Keratinocyte (primary cell): ENCODE measurements around the gene JAG2. TPM values are rescaled to one million over a fixed set of nuclear protein-coding genes. Genes with fewer than 3 reads are reported as not detected.
A peak's percentile ranks its signal among the peaks of the same experiment; 100 is the strongest.

ENCODE experiments used
- DNase-seq: peaks from one replicate; pipeline ENCODE4 v3.0.0-alpha.2; 2011; ENCODE audit warnings: low read depth, missing footprints, low spot score
- FAIRE-seq: peaks from 2 replicates; lab custom pipeline; 2011; peaks lifted over from hg19 to GRCh38; lab: Jason Lieb, UNC
- H2AFZ ChIP-seq: 2 replicates; pipeline ENCODE4 v1.6.0; 2012; ENCODE audit warnings: low read length, control low read depth, inconsistent platforms; ENCODE audit not compliant: control insufficient read depth
- H3K27ac ChIP-seq: 2 replicates; pipeline ENCODE4 v1.5.1; 2011; ENCODE audit warnings: low read length; ENCODE audit not compliant: control insufficient read depth, insufficient read depth
- H3K27me3 ChIP-seq: 3 replicates; pipeline ENCODE4 v1.6.0; 2011; ENCODE audit warnings: low read length; ENCODE audit not compliant: control insufficient read depth, insufficient read depth; ENCODE audit errors: extremely low read depth
- H3K36me3 ChIP-seq, 2 experiments: 2 replicates in 1 of 2; 3 replicates in 1 of 2; pipeline ENCODE4 v1.5.1; 2011; ENCODE audit warnings: low read length in 2 of 2, mild to moderate bottlenecking in 1 of 2; ENCODE audit not compliant: control insufficient read depth in 2 of 2, insufficient read depth in 2 of 2; ENCODE audit errors: extremely low read depth in 1 of 2
- H3K4me1 ChIP-seq: 3 replicates; pipeline ENCODE4 v1.5.1; 2011; ENCODE audit warnings: low read length; ENCODE audit not compliant: control insufficient read depth, insufficient read depth; ENCODE audit errors: extremely low read depth
- H3K4me2 ChIP-seq: 3 replicates; pipeline ENCODE4 v1.6.0; 2011; ENCODE audit warnings: low read depth, low read length; ENCODE audit not compliant: control insufficient read depth, insufficient read depth; ENCODE audit errors: extremely low read depth
- H3K4me3 ChIP-seq, 3 experiments: fragments of 200-600 bp in 1 of 3; sonication (generic) in 1 of 3; 2 replicates in 2 of 3; 3 replicates in 1 of 3; pipeline ENCODE4 v1.5.1; 2011 to 2016; ENCODE audit warnings: low read length in 3 of 3, mild to moderate bottlenecking in 3 of 3, control low read depth in 2 of 3, inconsistent platforms in 1 of 3, low read depth in 1 of 3, mixed read lengths in 1 of 3, mixed run types in 1 of 3, moderate library complexity in 1 of 3; ENCODE audit not compliant: control insufficient read depth in 2 of 3, insufficient read depth in 2 of 3; ENCODE audit errors: extremely low read depth in 1 of 3
- H3K79me2 ChIP-seq: 2 replicates; pipeline ENCODE4 v1.6.0; 2012; ENCODE audit warnings: low read length; ENCODE audit not compliant: control insufficient read depth, insufficient read depth
- H3K9ac ChIP-seq: 3 replicates; pipeline ENCODE4 v1.6.0; 2011; ENCODE audit warnings: low read length; ENCODE audit not compliant: control insufficient read depth, insufficient read depth; ENCODE audit errors: extremely low read depth
- H3K9me1 ChIP-seq: 3 replicates; pipeline ENCODE4 v1.6.0; 2011; ENCODE audit warnings: low read length; ENCODE audit not compliant: control insufficient read depth, insufficient read depth; ENCODE audit errors: extremely low read depth
- H3K9me3 ChIP-seq: 2 replicates; pipeline ENCODE4 v1.5.1; 2012; ENCODE audit warnings: low read depth, low read length; ENCODE audit not compliant: control insufficient read depth
- H4K20me1 ChIP-seq: 3 replicates; pipeline ENCODE4 v1.6.0; 2011; ENCODE audit warnings: low read length; ENCODE audit not compliant: control insufficient read depth, insufficient read depth; ENCODE audit errors: extremely low read depth
- EZH2 ChIP-seq: IDR thresholded peaks from one replicate; pipeline ENCODE4 v1.6.1; 2012; ENCODE audit warnings: inconsistent platforms, mild to moderate bottlenecking, low read length, moderate library complexity
- dilution Hi-C: fragments of 300-500 bp; cut with MboI; formaldehyde crosslinking; loops from one replicate; pipeline ENCODE4 v1.7.0; 2020; ENCODE audit warnings: low sequenced_read_pairs; ENCODE audit not compliant: extremely low pct_ligation_motif_present
- polyA plus RNA-seq, 5 experiments: library from polyadenylated mRNA; depleted of rRNA in 3 of 5; stranded (reverse) in 3 of 5; stranded (forward) in 1 of 5; unstranded in 1 of 5; fragments of >200 nt; gene quantifications; 1 replicate in 1 of 5; 2 replicates in 3 of 5; 3 replicates in 1 of 5; pipeline versions ENCODE4 v1.2.1 to v1.2.3, GENCODE V29; 2011 to 2012; ENCODE audit warnings: missing spikeins in 2 of 5, low read depth in 1 of 5, low replicate concordance in 1 of 5
- TF ChIP-seq, protein P1 (sequence below), 3 experiments: IDR thresholded peaks in 1 of 3; conservative IDR thresholded peaks in 1 of 3; optimal IDR thresholded peaks in 1 of 3; 2 replicates in 2 of 3; 3 replicates in 1 of 3; pipeline versions ENCODE3 to v1.5.1; 2011; ENCODE audit warnings: low read length in 3 of 3, mild to moderate bottlenecking in 3 of 3, moderate library complexity in 2 of 3, control low read depth in 1 of 3, inconsistent platforms in 1 of 3; ENCODE audit not compliant: insufficient read depth in 2 of 3; ENCODE audit errors: extremely low read depth in 1 of 3

The JAG2 gene
- polyA plus RNA-seq, 1 donor (not counting 4 experiments of a cell fraction or from before 2014, with no cell fraction given), result 28.3 TPM

GRCh38 chr14:105178868-105179140 lies 10.2 kb upstream of the JAG2 start:
- Histone ChIP-seq H3K4me1 (peaks cover 37% of the 10 kb centered on the region), H3K27ac (no peak overlapping the region), H3K36me3 (no peaks in the 10 kb centered on the region), H3K4me2 (no peak overlapping the region), H3K9me3 (no peaks in the 10 kb centered on the region), H4K20me1 (no peaks in the 10 kb centered on the region), H3K27me3 (no peaks in the 10 kb centered on the region), H3K9ac (no peak overlapping the region), H3K4me3 (no peak overlapping the region), H2AFZ (no peak overlapping the region), H3K79me2 (no peaks in the 10 kb centered on the region), H3K9me1 (no peaks in the 10 kb centered on the region)
- TF ChIP-seq EZH2, result no peak
- TF ChIP-seq, protein P1, sequence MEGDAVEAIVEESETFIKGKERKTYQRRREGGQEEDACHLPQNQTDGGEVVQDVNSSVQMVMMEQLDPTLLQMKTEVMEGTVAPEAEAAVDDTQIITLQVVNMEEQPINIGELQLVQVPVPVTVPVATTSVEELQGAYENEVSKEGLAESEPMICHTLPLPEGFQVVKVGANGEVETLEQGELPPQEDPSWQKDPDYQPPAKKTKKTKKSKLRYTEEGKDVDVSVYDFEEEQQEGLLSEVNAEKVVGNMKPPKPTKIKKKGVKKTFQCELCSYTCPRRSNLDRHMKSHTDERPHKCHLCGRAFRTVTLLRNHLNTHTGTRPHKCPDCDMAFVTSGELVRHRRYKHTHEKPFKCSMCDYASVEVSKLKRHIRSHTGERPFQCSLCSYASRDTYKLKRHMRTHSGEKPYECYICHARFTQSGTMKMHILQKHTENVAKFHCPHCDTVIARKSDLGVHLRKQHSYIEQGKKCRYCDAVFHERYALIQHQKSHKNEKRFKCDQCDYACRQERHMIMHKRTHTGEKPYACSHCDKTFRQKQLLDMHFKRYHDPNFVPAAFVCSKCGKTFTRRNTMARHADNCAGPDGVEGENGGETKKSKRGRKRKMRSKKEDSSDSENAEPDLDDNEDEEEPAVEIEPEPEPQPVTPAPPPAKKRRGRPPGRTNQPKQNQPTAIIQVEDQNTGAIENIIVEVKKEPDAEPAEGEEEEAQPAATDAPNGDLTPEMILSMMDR (optimal IDR thresholded peaks at IDR 0.05 in 1 of 3, IDR thresholded peaks at IDR 0.05 in 1 of 3, conservative IDR thresholded peaks at IDR 0.05 in 1 of 3; ENCODE audit: extremely low read depth in 1 of 3, insufficient read depth in 2 of 3, low read length in 3 of 3), result no peak
- DNase-seq (no peak), FAIRE-seq (no peak)
- dilution Hi-C loops, result no loop called here

- DNase-seq (no peak), FAIRE-seq (no peak)
- H3K9me3 ChIP-seq, result no peaks in the 10 kb centered on the region
- no peak overlapping the region for H3K9ac ChIP-seq
- no peak overlapping the region for H3K4me2 ChIP-seq
- dilution Hi-C loops, result no loop called here
- no peak overlapping the region for H3K4me3 ChIP-seq
- TF ChIP-seq, protein P1 (optimal IDR thresholded peaks at IDR 0.05 in 1 of 3, IDR thresholded peaks at IDR 0.05 in 1 of 3, conservative IDR thresholded peaks at IDR 0.05 in 1 of 3; ENCODE audit: extremely low read depth in 1 of 3, insufficient read depth in 2 of 3, low read length in 3 of 3), result peak in 1 of 3 experiments; percentile 41
- no peak for TF ChIP-seq EZH2
- no peak overlapping the region for H2AFZ ChIP-seq
- no peak overlapping the region for H3K27ac ChIP-seq
- H3K27me3 ChIP-seq, result no peaks in the 10 kb centered on the region
- H3K4me1 ChIP-seq, result peaks cover 37% of the 10 kb centered on the region
- H3K9me1 ChIP-seq, result no peaks in the 10 kb centered on the region
- H4K20me1 ChIP-seq, result no peaks in the 10 kb centered on the region
- no peaks in the 10 kb centered on the region for H3K79me2 ChIP-seq
- H3K36me3 ChIP-seq, result no peaks in the 10 kb centered on the region
These were observed 9.7 kb upstream of the JAG2 start for GRCh38 chr14:105178069-105178867.
